Heart left ventricle (tissue), 16 donors: Measurements from ENCODE around the gene GNB1L. TPM values are rescaled to one million over a fixed set of nuclear protein-coding genes. Genes with fewer than 3 reads are reported as not detected.

ENCODE experiments used
- ATAC-seq, 4 donors: fragments of 200-7000 bp; cut with Tn5 transposase; one replicate each; pipeline ENCODE4 v1.9.1; 2020 to 2022; ENCODE audit warnings: moderate library complexity in 4 of 4, mild to moderate bottlenecking in 3 of 4, moderate number of reproducible peaks in 1 of 4
- DNase-seq, 5 donors: peaks; one replicate each; pipeline ENCODE4 v3.0.0-alpha.2; 2020
- H3K27ac ChIP-seq, 12 donors: fragments of 200-600 bp; sonication (generic) in 4 of 12; one replicate each; pipeline versions ENCODE4 v1.5.0 to v1.8.0; 2016 to 2022; ENCODE audit warnings: mild to moderate bottlenecking in 2 of 12
- H3K27me3 ChIP-seq, 9 donors: fragments of 200-600 bp; sonication (generic) in 2 of 9; one replicate each; pipeline versions ENCODE4 v1.5.1 to v1.8.0; 2016 to 2022; ENCODE audit warnings: mild to moderate bottlenecking in 3 of 9
- H3K36me3 ChIP-seq, 9 donors: fragments of 200-600 bp; sonication (generic) in 2 of 9; one replicate each; pipeline versions ENCODE4 v1.5.0 to v1.8.0; 2018 to 2022; ENCODE audit warnings: mild to moderate bottlenecking in 2 of 9
- H3K4me1 ChIP-seq, 12 donors: fragments of 200-600 bp; sonication (generic) in 4 of 12; one replicate each; pipeline versions ENCODE4 v1.5.0 to v1.8.0; 2016 to 2022; ENCODE audit warnings: mild to moderate bottlenecking in 3 of 12
- H3K4me3 ChIP-seq, 12 donors: fragments of 200-600 bp; sonication (generic) in 4 of 12; one replicate each; pipeline versions ENCODE4 v1.5.0 to v1.8.0; 2017 to 2022; ENCODE audit warnings: mild to moderate bottlenecking in 9 of 12, moderate library complexity in 4 of 12
- H3K9me3 ChIP-seq, 12 donors: fragments of 200-600 bp; sonication (generic) in 4 of 12; one replicate each; pipeline versions ENCODE4 v1.5.0 to v1.8.0; 2016 to 2022; ENCODE audit warnings: mild to moderate bottlenecking in 1 of 12
- CTCF ChIP-seq, 12 donors: fragments of 200-600 bp; sonication (generic) in 4 of 12; IDR thresholded peaks; one replicate each; pipeline versions ENCODE4 v1.5.0 to v1.8.0; 2018 to 2022; ENCODE audit warnings: antibody characterized with exemption in 12 of 12, mild to moderate bottlenecking in 5 of 12
- POLR2A ChIP-seq, 2 donors: fragments of 450-650 bp; IDR thresholded peaks; one replicate each; pipeline ENCODE4 v1.6.1; 2017; ENCODE audit warnings: antibody characterized with exemption in 2 of 2, mild to moderate bottlenecking in 2 of 2, moderate library complexity in 2 of 2
- WGBS, 4 donors: extraction: QIAGEN DNeasy Blood & Tissue Kit in 2 of 4; methylation state at CpG; one replicate each; pipeline versions ENCODE4 v1.1.5 to v1.1.7; 2013 to 2018; 5-methylcytosine and 5-hydroxymethylcytosine counted together
- intact Hi-C, 10 donors: fragments of 100-400 bp; cut with DNase I; formaldehyde crosslinking; loops; one replicate each; pipeline versions ENCODE4 v1.11.1 to v1.14.2; 2022
- polyA plus RNA-seq, 2 donors: library from polyadenylated mRNA; stranded (reverse); fragments of 200-250 nt; gene quantifications; one replicate each; pipeline ENCODE4 v1.2.3, GENCODE V29; 2013
- total RNA-seq, 9 donors: library from RNA; depleted of rRNA in 2 of 9; stranded (reverse); fragments of >200 nt in 2 of 9; fragmentation: NEBNext Ultra II Directional in 3 of 9; extraction: Animal tissue kit (Norgen Biotek cat#: 25700) in 3 of 9; gene quantifications; one replicate each; pipeline versions ENCODE4 v1.1.0 to v1.2.4, GENCODE V29; 2016 to 2023
- donor health status: ischemic (EF 13 %, LVEDD 7.1; RV severe dilation, severe dysfunction).
- donor health status: healthy with polysubstance abuse.
- donor health status: DM: no; HTN: yes; CAD: no.
- donor health status: DM: no; HTN: no; CAD: no.
- donor health status: ischemic (EF 25% LVEDD 6.9; RV normal size, moderate dysfunction).
- donor health status: ischemic (EF 25% LVEDD 5.7; RV mildly dilated, moderate dysfunction).
- donor health status: healthy.
- donor health status: DM: yes; HTN: yes; CAD: no.
- donor health status: ischemic (EF 35%, LVEDD 5.7; RV mildly dilated, moderate dysfunction).
- donor health status: nonischemic (EF 11% LVEDD 7.7; RV severe dilation, severe dysfunction).
- donor health status: DM: yes; HTN: yes; CAD: no.
- donor health status: PGD.
- donor health status: ischemic (EF 29% LVEDD 5.4; RV normal size, mild dysfunction).
- donor health status: nonischemic (EF 23%, LVEDD 6.1; RV moderate dilation, normal function).

GNB1L gene
- total and polyA plus RNA-seq, 11 donors: 1.6 to 9.2 (median 2.4) TPM

DNA sequence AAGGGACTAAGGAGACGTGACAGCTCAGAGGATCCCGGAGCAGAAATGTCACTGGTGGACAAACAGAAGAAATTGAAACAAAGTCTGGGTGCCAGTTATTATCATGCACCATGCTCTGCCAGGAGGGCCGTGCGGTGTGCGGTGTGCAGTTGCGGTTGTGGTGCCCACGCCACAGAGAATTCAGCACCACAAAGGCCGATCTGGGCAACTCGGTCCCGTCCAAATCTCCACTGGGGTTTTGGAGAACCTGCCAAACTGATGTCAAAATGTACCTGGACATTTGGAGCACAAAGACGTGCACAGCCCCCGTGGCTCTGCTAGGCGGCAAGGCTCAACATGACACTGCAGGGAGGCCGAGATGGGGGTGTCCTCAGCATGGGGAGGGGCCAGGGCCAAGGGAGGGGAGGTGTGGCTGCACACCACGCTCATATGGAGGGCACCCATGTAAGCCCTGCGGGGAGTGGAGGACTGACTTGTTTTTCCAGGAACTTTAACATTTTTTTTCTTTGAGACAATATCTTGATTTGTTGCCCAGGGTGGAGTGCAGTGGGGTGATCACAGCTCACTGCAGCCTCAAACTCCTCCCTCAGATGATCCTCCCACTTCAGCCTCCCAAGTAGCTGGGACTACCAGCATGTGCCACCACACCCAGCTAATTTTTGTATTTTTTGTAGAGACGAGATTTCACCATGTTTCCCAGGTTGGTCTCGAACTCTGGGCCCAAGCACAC, 39.4 kb downstream of the GNB1L start:
- Histone ChIP-seq H3K9me3 (no peaks in the 10 kb centered on the region), H3K27me3 (no peaks in the 10 kb centered on the region), H3K36me3 (no peaks in the 10 kb centered on the region), H3K4me1 (peaks cover 0 to 5% (median 0%) of the 10 kb centered on the region in 12 donors), H3K27ac (no peak overlapping the region), H3K4me3 (no peak overlapping the region)
- TF ChIP-seq CTCF (IDR thresholded peaks at IDR 0.05) (no peak), POLR2A (IDR thresholded peaks at IDR 0.05) (no peak)
- ATAC-seq: no peak
- intact Hi-C loops: no loop called here
- no peak for DNase-seq
- 90 to 94% (median 91%) methylated on average over 18 of the region's 18 CpGs for WGBS, 4 donors

DNA sequence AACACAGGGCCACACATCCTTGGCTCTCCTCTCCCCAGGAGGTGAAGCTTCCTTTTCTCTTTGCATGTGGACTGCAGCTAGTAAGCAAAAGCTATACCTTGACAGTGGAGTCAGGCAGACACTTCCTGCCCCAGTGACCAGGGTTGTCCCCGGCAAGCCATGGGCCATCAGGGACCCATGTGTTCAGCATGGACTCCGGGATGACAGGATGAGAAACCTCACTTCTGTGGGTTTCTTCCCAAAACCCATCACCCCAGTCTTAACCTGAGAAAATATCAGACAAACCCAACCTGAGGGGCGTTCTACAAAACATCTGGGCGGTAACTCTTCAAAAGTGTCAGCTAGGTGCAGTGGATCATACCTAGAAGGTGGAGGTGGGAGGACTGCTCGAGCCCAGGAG, 40.2 kb downstream of the GNB1L start:
- H3K4me1 ChIP-seq: peaks cover 0 to 5% (median 0%) of the 10 kb centered on the region in 12 donors
- no peaks in the 10 kb centered on the region for H3K9me3 ChIP-seq
- H3K27me3 ChIP-seq: no peaks in the 10 kb centered on the region
- no peak for TF ChIP-seq POLR2A (IDR thresholded peaks at IDR 0.05)
- no peak for TF ChIP-seq CTCF (IDR thresholded peaks at IDR 0.05)
- H3K36me3 ChIP-seq: no peaks in the 10 kb centered on the region
- DNase-seq: no peak
- intact Hi-C loops: no loop called here
- ATAC-seq: no peak
- no peak overlapping the region for H3K27ac ChIP-seq
- WGBS, 4 donors: 89 to 95% (median 93%) methylated on average over 4 to 5 of the region's 5 CpGs
- H3K4me3 ChIP-seq: no peak overlapping the region

- Histone ChIP-seq H3K4me1 (peaks cover 0 to 6% (median 0%) of the 10 kb centered on the region in 12 donors), H3K4me3 (no peak overlapping the region), H3K27ac (no peak overlapping the region), H3K36me3 (no peaks in the 10 kb centered on the region), H3K27me3 (no peaks in the 10 kb centered on the region), H3K9me3 (no peaks in the 10 kb centered on the region)
- no peak for ATAC-seq
- DNase-seq: no peak
- WGBS, 4 donors: 93 to 98% (median 95%) methylated on average over 11 of the region's 11 CpGs
- intact Hi-C loops: no loop called here
- TF ChIP-seq CTCF (IDR thresholded peaks at IDR 0.05) (no peak), POLR2A (IDR thresholded peaks at IDR 0.05) (no peak)
Observed at GRCh38 chr22:19812910-19813309, 41.8 kb downstream of the GNB1L start.

- 78 to 85% (median 82%) methylated on average over 27 to 36 of the region's 36 CpGs for WGBS, 4 donors
- Histone ChIP-seq H3K36me3 (no peaks in the 10 kb centered on the region), H3K4me3 (no peak overlapping the region), H3K4me1 (peaks cover 0 to 6% (median 0%) of the 10 kb centered on the region in 12 donors), H3K27me3 (no peaks in the 10 kb centered on the region), H3K27ac (no peak overlapping the region), H3K9me3 (no peaks in the 10 kb centered on the region)
- TF ChIP-seq CTCF (IDR thresholded peaks at IDR 0.05) (no peak), POLR2A (IDR thresholded peaks at IDR 0.05) (no peak)
- intact Hi-C loops: no loop called here
- peak in 3 of 4 donors; percentile 14 to 31 (median 26) for ATAC-seq
- DNase-seq: peak in 1 of 5 donors; percentile 59
Observed at GRCh38 chr22:19811811-19812771, 42.6 kb downstream of the GNB1L start.
